Erythroblast (primary cell): ENCODE data around the gene KCNK6.

Experiments
- GATA1 ChIP-seq: IDR thresholded peaks from 2 replicates; pipeline ENCODE4 v1.6.1; 2011; ENCODE audit warnings: low read depth, mild to moderate bottlenecking, control low read depth, low read length, moderate library complexity
- POLR2A ChIP-seq: IDR thresholded peaks from 2 replicates; pipeline ENCODE4 v1.6.1; 2011; ENCODE audit warnings: mild to moderate bottlenecking, low read length

DNA sequence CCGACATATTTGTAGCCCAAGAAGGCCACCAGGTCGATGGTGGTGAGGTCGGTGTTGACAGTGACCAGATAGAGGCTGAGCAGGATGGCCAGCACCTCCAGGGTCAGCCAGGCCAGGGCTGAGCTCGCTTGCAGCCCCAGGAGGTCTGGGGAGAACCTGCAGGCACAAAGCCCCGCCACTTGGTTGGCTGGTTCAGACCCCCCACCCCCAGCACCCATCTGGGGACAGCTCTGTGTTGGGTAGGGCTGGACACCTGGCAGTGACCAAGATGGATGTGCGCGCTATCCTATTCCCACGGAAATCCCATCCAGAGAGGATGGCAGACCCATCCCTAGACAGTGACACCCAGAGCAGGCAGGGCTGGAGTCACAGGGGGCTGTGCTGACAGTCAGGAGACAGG, 12.0 kb upstream of the KCNK6 start:
- TF ChIP-seq POLR2A: no peak
- no peak for TF ChIP-seq GATA1
